Measurements from ENCODE around the gene CA11.

DNA sequence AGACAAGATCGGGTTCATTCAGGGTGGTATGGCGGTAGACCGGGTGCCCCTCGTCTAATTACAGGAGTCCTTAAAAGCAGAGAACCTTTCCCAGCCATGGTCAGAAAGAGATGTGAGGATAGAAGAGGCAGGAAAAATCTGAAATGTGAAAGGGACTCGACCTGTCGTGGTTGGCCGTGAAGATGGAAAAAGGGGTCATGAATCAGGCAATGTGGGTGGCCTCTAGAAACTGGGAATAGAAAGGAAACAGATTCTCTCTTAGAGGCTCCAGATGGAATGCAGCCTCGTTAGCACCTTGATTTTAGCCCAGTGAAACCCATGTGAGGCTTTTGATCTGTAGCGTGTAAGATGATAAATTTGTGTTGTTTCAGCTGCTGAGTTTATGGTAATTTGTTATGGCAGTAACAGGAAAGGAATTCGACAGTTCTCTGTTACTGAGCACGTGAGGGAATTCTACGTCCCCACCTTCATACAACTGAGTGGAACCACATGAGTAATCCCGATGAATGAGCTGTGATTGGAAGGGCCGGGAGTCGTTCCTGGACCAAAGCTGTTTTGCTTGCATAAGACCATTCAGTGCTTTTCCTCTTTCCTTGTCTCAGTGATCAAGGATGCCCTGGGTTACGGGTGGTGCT is 11.0 kb upstream of the CA11 start:
- TF ChIP-seq POLR2AphosphoS5 (IDR thresholded peaks at IDR 0.05; ENCODE audit: borderline replicate concordance, low read depth, low read length) = no peak
- no peak for TF ChIP-seq FOXP2 (optimal IDR thresholded peaks at IDR 0.05; ENCODE audit: control extremely low read depth, extremely low read length, insufficient read depth)

All from SK-N-MC (cell line).